Upper lobe of right lung (tissue), 1 donor: ENCODE results near the gene BICC1. TPM values are rescaled to one million over a fixed set of nuclear protein-coding genes. Genes with fewer than 3 reads are reported as not detected.

Experiments used
- ATAC-seq: fragments of 200-7000 bp; cut with Tn5 transposase; one replicate; pipeline ENCODE4 v1.9.1; 2020; ENCODE audit warnings: mild to moderate bottlenecking, moderate library complexity
- DNase-seq: peaks from one replicate; pipeline ENCODE4 v3.0.0-alpha.2; 2020
- H3K27ac ChIP-seq: fragments of 200-600 bp; one replicate; pipeline ENCODE4 v1.8.0; 2022
- H3K27me3 ChIP-seq: fragments of 200-600 bp; one replicate; pipeline ENCODE4 v1.8.0; 2022; ENCODE audit warnings: mild to moderate bottlenecking
- H3K36me3 ChIP-seq: fragments of 200-600 bp; one replicate; pipeline ENCODE4 v1.8.0; 2022
- H3K4me1 ChIP-seq: fragments of 200-600 bp; one replicate; pipeline ENCODE4 v1.8.0; 2022
- H3K4me3 ChIP-seq: fragments of 200-600 bp; one replicate; pipeline ENCODE4 v1.8.0; 2022; ENCODE audit warnings: mild to moderate bottlenecking
- H3K9me3 ChIP-seq: fragments of 200-600 bp; one replicate; pipeline ENCODE4 v1.8.0; 2022
- CTCF ChIP-seq: fragments of 200-600 bp; IDR thresholded peaks from one replicate; pipeline ENCODE4 v1.8.0; 2022; ENCODE audit warnings: antibody characterized with exemption
- intact Hi-C: fragments of 100-400 bp; cut with DNase I; formaldehyde crosslinking; loops from one replicate; pipeline ENCODE4 v1.11.0; 2022
- total RNA-seq: library from RNA; stranded (reverse); fragmentation: NEBNext Ultra II Directional; extraction: Animal tissue kit (Norgen Biotek cat#: 25700); gene quantifications from one replicate; pipeline ENCODE4 v1.2.1, GENCODE V29; 2021
- donor health status: DM: no; HTN: yes; CAD: no; lungs with severe emphysema.

BICC1 gene
- total RNA-seq, 1 donor from 2014 or later = 9.2 TPM

GRCh38 chr10:58868736-58869435 is 356.2 kb downstream of the BICC1 start:
- H3K4me1 ChIP-seq = no peaks in the 10 kb centered on the region
- H3K27ac ChIP-seq = no peak overlapping the region
- H3K36me3 ChIP-seq = no peaks in the 10 kb centered on the region
- no peak overlapping the region for H3K4me3 ChIP-seq
- intact Hi-C loops = no loop called here
- ATAC-seq = no peak
- DNase-seq = no peak
- no peaks in the 10 kb centered on the region for H3K27me3 ChIP-seq
- TF ChIP-seq CTCF = no peak
- no peaks in the 10 kb centered on the region for H3K9me3 ChIP-seq

- H3K27ac ChIP-seq = no peak overlapping the region
- no peaks in the 10 kb centered on the region for H3K9me3 ChIP-seq
- H3K4me3 ChIP-seq = no peak overlapping the region
- no peaks in the 10 kb centered on the region for H3K36me3 ChIP-seq
- H3K4me1 ChIP-seq = no peaks in the 10 kb centered on the region
- no peak for TF ChIP-seq CTCF
- ATAC-seq = no peak
- intact Hi-C loops = no loop called here
- H3K27me3 ChIP-seq = no peaks in the 10 kb centered on the region
- no peak for DNase-seq
These were observed 357.4 kb downstream of the BICC1 start for GRCh38 chr10:58870070-58870469.

GRCh38 chr10:58873161-58873560 is 360.5 kb downstream of the BICC1 start:
- intact Hi-C loops = no loop called here
- DNase-seq (no peak), ATAC-seq (no peak)
- H3K9me3 ChIP-seq = no peaks in the 10 kb centered on the region
- TF ChIP-seq CTCF = no peak
- H3K4me1 ChIP-seq = no peaks in the 10 kb centered on the region
- H3K27ac ChIP-seq = no peak overlapping the region
- H3K27me3 ChIP-seq = no peaks in the 10 kb centered on the region
- H3K36me3 ChIP-seq = no peaks in the 10 kb centered on the region
- no peak overlapping the region for H3K4me3 ChIP-seq

Other genes with a start within 250 kb of the BICC1 start
- 5.7 TPM for gene IPMK, start 245.0 kb upstream of the BICC1 start, total RNA-seq
- gene CISD1, start 243.7 kb upstream of the BICC1 start, total RNA-seq = 23.7 TPM
- gene UBE2D1, start 177.9 kb upstream of the BICC1 start, total RNA-seq = 18.2 TPM
- gene TFAM, start 127.5 kb upstream of the BICC1 start, total RNA-seq = 28.3 TPM